HepG2 (cell line): ENCODE data around the gene CXADR. TPM values are rescaled to one million over a fixed set of nuclear protein-coding genes. Genes with fewer than 3 reads are reported as not detected.
A peak's percentile ranks its signal among the peaks of the same experiment; 100 is the strongest.

Experiments
- ATAC-seq: fragments of 200-7000 bp; cut with Tn5 transposase; 3 replicates; pipeline ENCODE4 v1.9.1; 2020; ENCODE audit warnings: mild to moderate bottlenecking, moderate library complexity
- BruUV-seq: library from RNA; stranded (reverse); fragments of 400-500 nt; replicated peaks from 2 replicates; lab custom pipeline; 2021; lab: Mats Ljungman, UMichigan
- CTCF ChIA-PET: fragments of 300-600 bp; formaldehyde crosslinking; extraction: SDS; loops from one replicate; lab custom pipeline; 2021; ENCODE audit warnings: low total read pairs, inconsistent platforms, low intra/inter-chr PET ratio; lab: Yijun Ruan, JAX
- POLR2A ChIA-PET: fragments of 350-600 bp; sonication (Branson Sonifier 250); formaldehyde crosslinking; loops from one replicate; lab custom pipeline; 2020; ENCODE audit warnings: antibody characterized with exemption, inconsistent platforms; lab: Yijun Ruan, JAX
- DNase-seq: peaks from one replicate; pipeline ENCODE4 v3.0.0-alpha.2; 2015; ENCODE audit warnings: low spot score
- FAIRE-seq: peaks from 3 replicates; lab custom pipeline; 2011; peaks lifted over from hg19 to GRCh38; lab: Jason Lieb, UNC
- H2AFZ ChIP-seq: one replicate; pipeline ENCODE4 v1.6.1; 2011; ENCODE audit warnings: low read length, inconsistent platforms
- H3K27ac ChIP-seq: fragments of 300-600 bp; 3 replicates; pipeline ENCODE4 v1.8.0; 2011; ENCODE audit warnings: mixed run types, mild to moderate bottlenecking, mixed read lengths, low read length, inconsistent platforms; ENCODE audit not compliant: insufficient read depth; ENCODE audit errors: extremely low read length
- H3K27me3 ChIP-seq, 2 experiments: fragments of 200-600 bp in 1 of 2; 2 replicates in 1 of 2; 3 replicates in 1 of 2; pipeline versions ENCODE4 v1.6.0 to v1.8.0; 2011; ENCODE audit warnings: low read length in 2 of 2, mild to moderate bottlenecking in 2 of 2, moderate library complexity in 2 of 2, inconsistent platforms in 1 of 2; ENCODE audit not compliant: insufficient read depth in 2 of 2, control insufficient read depth in 1 of 2
- H3K36me3 ChIP-seq, 2 experiments: fragments of 200-600 bp in 1 of 2; replicated peaks in 1 of 2; 2 replicates in 1 of 2; 3 replicates in 1 of 2; pipeline versions ENCODE4 v1.5.1 to v1.8.0; 2011; ENCODE audit warnings: low read length in 2 of 2, inconsistent platforms in 1 of 2; ENCODE audit not compliant: insufficient read depth in 2 of 2, control insufficient read depth in 1 of 2
- H3K4me1 ChIP-seq: 2 replicates; pipeline ENCODE4 v1.5.1; 2012; ENCODE audit warnings: low read length, inconsistent platforms; ENCODE audit not compliant: insufficient read depth
- H3K4me2 ChIP-seq: 2 replicates; pipeline ENCODE4 v1.6.0; 2011; ENCODE audit warnings: low read depth, low read length, inconsistent platforms
- H3K4me3 ChIP-seq, 3 experiments: fragments of 200-600 bp in 1 of 3; sonication (generic), shearing (Covaris generic) in 1 of 3; replicated peaks in 1 of 3; 2 replicates each; pipeline ENCODE4 v1.5.1; 2011 to 2016; ENCODE audit warnings: low read length in 3 of 3, inconsistent platforms in 2 of 3, low read depth in 2 of 3, mild to moderate bottlenecking in 2 of 3, control low read depth in 1 of 3, mixed read lengths in 1 of 3; ENCODE audit not compliant: insufficient read depth in 1 of 3
- H3K79me2 ChIP-seq: one replicate; pipeline ENCODE4 v1.6.1; 2011; ENCODE audit warnings: low read length, inconsistent platforms; ENCODE audit not compliant: insufficient read depth
- H3K9ac ChIP-seq: 2 replicates; pipeline ENCODE4 v1.6.0; 2011; ENCODE audit warnings: mild to moderate bottlenecking, low read depth, low read length, inconsistent platforms; ENCODE audit not compliant: insufficient read depth
- H3K9me3 ChIP-seq: 2 replicates; pipeline ENCODE4 v1.5.1; 2012; ENCODE audit warnings: mild to moderate bottlenecking, low read length
- H4K20me1 ChIP-seq: 2 replicates; pipeline ENCODE4 v1.6.0; 2011; ENCODE audit warnings: inconsistent platforms, mild to moderate bottlenecking, low read length, moderate library complexity; ENCODE audit not compliant: insufficient read depth
- AHR ChIP-seq: IDR thresholded peaks from 2 replicates; pipeline ENCODE4 v1.6.1; 2018; ENCODE audit warnings: missing genetic modification reagents, missing compliant biosample characterization
- ARNT ChIP-seq: fragments of 450-650 bp; IDR thresholded peaks from 2 replicates; pipeline ENCODE4 v1.6.1; 2017
- ATF7 ChIP-seq, 2 experiments: fragments of 450-650 bp in 1 of 2; sonication (generic) in 1 of 2; formaldehyde crosslinking in 1 of 2; IDR thresholded peaks; 2 replicates each; pipeline versions ENCODE4 v1.4.0 to v1.6.1; 2016 to 2020; ENCODE audit warnings: antibody characterized with exemption in 1 of 2, mild to moderate bottlenecking in 1 of 2, missing genetic modification reagents in 1 of 2
- CREB1 ChIP-seq, 2 experiments: fragments of 450-650 bp in 1 of 2; IDR thresholded peaks; 2 replicates each; pipeline ENCODE4 v1.6.1; 2016 to 2017; ENCODE audit warnings: control low read depth in 1 of 2, mild to moderate bottlenecking in 1 of 2, missing compliant biosample characterization in 1 of 2, missing genetic modification characterization in 1 of 2
- EEA1 ChIP-seq: sonication (generic); formaldehyde crosslinking; IDR thresholded peaks from 2 replicates; pipeline ENCODE4 v1.5.1; 2020; ENCODE audit warnings: mild to moderate bottlenecking, missing genetic modification reagents, borderline replicate concordance
- FIP1L1 ChIP-seq: fragments of 200-400 bp; formaldehyde crosslinking; IDR thresholded peaks from 2 replicates; pipeline ENCODE4 v1.6.1; 2018; ENCODE audit warnings: low read depth, mild to moderate bottlenecking, low read length, moderate library complexity, borderline replicate concordance; ENCODE audit not compliant: insufficient read depth
- HNF4G ChIP-seq, 2 experiments: sonication (generic) in 1 of 2; formaldehyde crosslinking in 1 of 2; IDR thresholded peaks; 2 replicates each; pipeline versions ENCODE4 v1.4.0 to v1.6.1; 2011 to 2020; ENCODE audit warnings: borderline replicate concordance in 2 of 2, low read depth in 2 of 2, mild to moderate bottlenecking in 2 of 2, low read length in 1 of 2, missing genetic modification reagents in 1 of 2, moderate library complexity in 1 of 2
- RNF2 ChIP-seq: fragments of 450-650 bp; conservative IDR thresholded peaks from 2 replicates; pipeline ENCODE4 v1.6.1; 2016; ENCODE audit warnings: low read depth
- SOX13 ChIP-seq, 3 experiments: fragments of 450-650 bp in 1 of 3; sonication (generic) in 1 of 3; formaldehyde crosslinking in 1 of 3; IDR thresholded peaks in 2 of 3; conservative IDR thresholded peaks in 1 of 3; 2 replicates each; pipeline versions ENCODE4 v1.5.0 to v1.6.1; 2016 to 2020; ENCODE audit warnings: antibody characterized with exemption in 1 of 3, mild to moderate bottlenecking in 1 of 3, missing compliant biosample characterization in 1 of 3, missing genetic modification reagents in 1 of 3, moderate library complexity in 1 of 3
- ZKSCAN8 ChIP-seq: IDR thresholded peaks from 2 replicates; pipeline ENCODE4 v1.6.1; 2016; ENCODE audit warnings: borderline replicate concordance, missing genetic modification reagents, missing compliant biosample characterization
- ZMYM3 ChIP-seq: sonication (generic); formaldehyde crosslinking; IDR thresholded peaks from 2 replicates; pipeline ENCODE4 v1.5.1; 2020; ENCODE audit warnings: mild to moderate bottlenecking, missing genetic modification reagents
- ZNF160 ChIP-seq: sonication (generic); formaldehyde crosslinking; IDR thresholded peaks from 2 replicates; pipeline ENCODE4 v1.8.0; 2022; ENCODE audit warnings: mild to moderate bottlenecking, inconsistent platforms, missing genetic modification reagents
- ZNF441 ChIP-seq: sonication (generic); formaldehyde crosslinking; IDR thresholded peaks from 2 replicates; pipeline ENCODE4 v1.7.0; 2021; ENCODE audit warnings: missing genetic modification reagents, borderline replicate concordance
- ZNF598 ChIP-seq: sonication (generic); formaldehyde crosslinking; IDR thresholded peaks from 2 replicates; pipeline ENCODE4 v1.5.1; 2020; ENCODE audit warnings: mild to moderate bottlenecking, missing genetic modification reagents, borderline replicate concordance
- ZNF616 ChIP-seq: sonication (generic); formaldehyde crosslinking; IDR thresholded peaks from 2 replicates; pipeline ENCODE4 v1.5.0; 2020; ENCODE audit warnings: low read depth, mild to moderate bottlenecking, missing genetic modification reagents
- WGBS: methylation state at CpG from one replicate; pipeline ENCODE4 v1.1.6; 2017; ENCODE audit warnings: low lambda C conversion rate; 5-methylcytosine and 5-hydroxymethylcytosine counted together
- in situ Hi-C: cut with HindIII; loops from 2 replicates; pipeline ENCODE4 v1.10.0; 2017; ENCODE audit warnings: low pct_unique_long_range_greater_than_20kb; ENCODE audit not compliant: extremely low pct_ligation_motif_present
- intact Hi-C: fragments of 100-400 bp; cut with micrococcal nuclease; formaldehyde crosslinking; loops from one replicate; pipeline ENCODE4 v1.10.0; 2022; ENCODE audit not compliant: unreplicated experiment
- polyA plus RNA-seq, 8 experiments: library from polyadenylated mRNA; depleted of rRNA in 3 of 8; stranded (reverse) in 7 of 8; unstranded in 1 of 8; fragments of >200 nt; fragmentation: Illumina TruSeq in 4 of 8; extraction: Trizol in 4 of 8; gene quantifications; 2 replicates each; pipeline versions ENCODE4 v1.2.1 to v1.2.3, GENCODE V29; 2011 to 2016; ENCODE audit warnings: low read depth in 4 of 8, missing spikeins in 1 of 8, mixed read lengths in 1 of 8; ENCODE audit not compliant: insufficient read depth in 1 of 8
- total RNA-seq, 5 experiments: library from RNA; depleted of rRNA; stranded (reverse); fragments of >200 nt; fragmentation: Illumina TruSeq; extraction: Trizol; gene quantifications; 2 replicates each; pipeline ENCODE4 v1.2.3, GENCODE V29; 2016; ENCODE audit warnings: low read depth in 1 of 5
- TF ChIP-seq, protein P1 (sequence below): sonication (generic); formaldehyde crosslinking; IDR thresholded peaks from 2 replicates; pipeline ENCODE4 v1.4.0; 2020; ENCODE audit warnings: missing genetic modification reagents, borderline replicate concordance
- TF ChIP-seq, protein P2 (sequence below): IDR thresholded peaks from 2 replicates; pipeline ENCODE4 v1.6.1; 2018; ENCODE audit warnings: missing genetic modification reagents

CXADR gene
- total and polyA plus RNA-seq, 2 of the 13 experiments (the other 11 are each of a cell fraction or from before 2014, with no cell fraction given), result 86.8 to 110 TPM

DNA sequence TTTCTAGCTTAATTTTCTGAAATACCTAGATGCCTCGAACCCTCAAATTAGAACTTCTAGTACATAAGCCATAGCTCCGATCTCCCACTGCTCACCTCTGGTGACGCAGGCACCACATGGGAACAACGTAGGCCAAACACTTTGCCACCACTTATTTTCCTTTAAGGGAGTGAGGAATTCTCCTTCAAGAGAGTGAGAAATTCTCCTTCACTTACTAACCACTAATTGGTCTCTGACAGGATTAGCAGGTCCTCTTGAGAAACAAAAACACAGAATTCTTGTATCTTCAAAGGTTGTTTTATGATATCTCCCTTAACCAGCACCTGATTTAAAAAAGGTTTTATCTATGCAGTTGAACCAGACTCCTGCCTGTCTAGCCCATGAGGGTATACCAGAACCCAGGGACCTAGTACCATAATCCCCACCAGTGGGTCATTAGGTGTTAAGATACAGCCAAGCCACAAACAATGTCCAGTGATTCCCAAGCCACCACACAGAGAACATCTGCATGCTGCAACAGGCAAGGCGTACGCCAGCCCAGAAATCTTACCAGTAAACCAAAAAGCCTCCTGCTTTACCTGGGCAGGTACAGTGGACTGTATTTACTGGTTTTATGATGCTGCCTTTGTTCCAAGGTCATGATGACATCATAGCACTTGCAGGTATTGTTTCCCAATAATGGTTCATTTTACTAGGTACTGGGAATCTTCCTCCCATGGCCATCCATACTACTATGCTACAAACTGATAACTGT, 20.3 kb upstream of the CXADR start:
- H3K36me3 ChIP-seq, result no peaks in the 10 kb centered on the region
- no peak overlapping the region for H3K9ac ChIP-seq
- FAIRE-seq (no peak), ATAC-seq (no peak), DNase-seq (peak; percentile 21)
- in situ Hi-C loops, result no loop called here
- no TSS peak for BruUV-seq
- H4K20me1 ChIP-seq, result no peaks in the 10 kb centered on the region
- peaks cover 44% of the 10 kb centered on the region for H3K4me1 ChIP-seq
- intact Hi-C loops, result no loop called here
- ChIA-PET POLR2A (interaction anchor here (1.1 kb wide), 1 partner anchor 20 kb away, joined by 4 read pairs; no protein-coding TSS in a partner anchor), CTCF (no interaction called here)
- no peak overlapping the region for H3K4me2 ChIP-seq
- H2AFZ ChIP-seq, result no peak overlapping the region
- no peak overlapping the region for H3K4me3 ChIP-seq
- WGBS, result 97% methylated on average over 6 of the region's 6 CpGs
- no peaks in the 10 kb centered on the region for H3K79me2 ChIP-seq
- H3K27ac ChIP-seq, result no peak overlapping the region
- H3K27me3 ChIP-seq, result no peaks in the 10 kb centered on the region
- H3K9me3 ChIP-seq, result no peaks in the 10 kb centered on the region
- TF ChIP-seq AHR (CRISPR knock-in tag) (no peak), ZKSCAN8 (CRISPR knock-in tag) (no peak), RNF2 (no peak), ATF7 (IDR thresholded peaks at IDR 0.05) (peak; percentile 73), ATF7 (CRISPR knock-in tag; IDR thresholded peaks at IDR 0.05) (no peak), CREB1 (IDR thresholded peaks at IDR 0.05) (peak; percentile 66; the same call in 1 of the 2 replicates), CREB1 (CRISPR knock-in tag; IDR thresholded peaks at IDR 0.05) (no peak), FIP1L1 (no peak), ZNF441 (CRISPR knock-in tag) (no peak), ARNT (no peak), HNF4G (IDR thresholded peaks at IDR 0.05; ENCODE audit: borderline replicate concordance, low read depth, low read length) (no peak), HNF4G (CRISPR knock-in tag; IDR thresholded peaks at IDR 0.05; ENCODE audit: borderline replicate concordance, low read depth) (no peak), ZNF160 (CRISPR knock-in tag) (no peak), EEA1 (CRISPR knock-in tag) (no peak), ZMYM3 (CRISPR knock-in tag) (no peak), ZNF598 (CRISPR knock-in tag) (no peak), ZNF616 (CRISPR knock-in tag) (no peak), SOX13 (IDR thresholded peaks at IDR 0.05) (no peak), SOX13 (CRISPR knock-in tag; conservative IDR thresholded peaks at IDR 0.05 in 1 of 2, IDR thresholded peaks at IDR 0.05 in 1 of 2) (peak in 1 of 2 experiments; percentile 33; a peak in 1 of 4 replicates)
- TF ChIP-seq, protein P1, sequence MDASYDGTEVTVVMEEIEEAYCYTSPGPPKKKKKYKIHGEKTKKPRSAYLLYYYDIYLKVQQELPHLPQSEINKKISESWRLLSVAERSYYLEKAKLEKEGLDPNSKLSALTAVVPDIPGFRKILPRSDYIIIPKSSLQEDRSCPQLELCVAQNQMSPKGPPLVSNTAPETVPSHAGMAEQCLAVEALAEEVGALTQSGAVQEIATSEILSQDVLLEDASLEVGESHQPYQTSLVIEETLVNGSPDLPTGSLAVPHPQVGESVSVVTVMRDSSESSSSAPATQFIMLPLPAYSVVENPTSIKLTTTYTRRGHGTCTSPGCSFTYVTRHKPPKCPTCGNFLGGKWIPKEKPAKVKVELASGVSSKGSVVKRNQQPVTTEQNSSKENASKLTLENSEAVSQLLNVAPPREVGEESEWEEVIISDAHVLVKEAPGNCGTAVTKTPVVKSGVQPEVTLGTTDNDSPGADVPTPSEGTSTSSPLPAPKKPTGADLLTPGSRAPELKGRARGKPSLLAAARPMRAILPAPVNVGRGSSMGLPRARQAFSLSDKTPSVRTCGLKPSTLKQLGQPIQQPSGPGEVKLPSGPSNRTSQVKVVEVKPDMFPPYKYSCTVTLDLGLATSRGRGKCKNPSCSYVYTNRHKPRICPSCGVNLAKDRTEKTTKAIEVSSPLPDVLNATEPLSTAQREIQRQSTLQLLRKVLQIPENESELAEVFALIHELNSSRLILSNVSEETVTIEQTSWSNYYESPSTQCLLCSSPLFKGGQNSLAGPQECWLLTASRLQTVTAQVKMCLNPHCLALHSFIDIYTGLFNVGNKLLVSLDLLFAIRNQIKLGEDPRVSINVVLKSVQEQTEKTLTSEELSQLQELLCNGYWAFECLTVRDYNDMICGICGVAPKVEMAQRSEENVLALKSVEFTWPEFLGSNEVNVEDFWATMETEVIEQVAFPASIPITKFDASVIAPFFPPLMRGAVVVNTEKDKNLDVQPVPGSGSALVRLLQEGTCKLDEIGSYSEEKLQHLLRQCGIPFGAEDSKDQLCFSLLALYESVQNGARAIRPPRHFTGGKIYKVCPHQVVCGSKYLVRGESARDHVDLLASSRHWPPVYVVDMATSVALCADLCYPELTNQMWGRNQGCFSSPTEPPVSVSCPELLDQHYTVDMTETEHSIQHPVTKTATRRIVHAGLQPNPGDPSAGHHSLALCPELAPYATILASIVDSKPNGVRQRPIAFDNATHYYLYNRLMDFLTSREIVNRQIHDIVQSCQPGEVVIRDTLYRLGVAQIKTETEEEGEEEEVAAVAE (CRISPR knock-in tag), result no peak
- TF ChIP-seq, protein P2, sequence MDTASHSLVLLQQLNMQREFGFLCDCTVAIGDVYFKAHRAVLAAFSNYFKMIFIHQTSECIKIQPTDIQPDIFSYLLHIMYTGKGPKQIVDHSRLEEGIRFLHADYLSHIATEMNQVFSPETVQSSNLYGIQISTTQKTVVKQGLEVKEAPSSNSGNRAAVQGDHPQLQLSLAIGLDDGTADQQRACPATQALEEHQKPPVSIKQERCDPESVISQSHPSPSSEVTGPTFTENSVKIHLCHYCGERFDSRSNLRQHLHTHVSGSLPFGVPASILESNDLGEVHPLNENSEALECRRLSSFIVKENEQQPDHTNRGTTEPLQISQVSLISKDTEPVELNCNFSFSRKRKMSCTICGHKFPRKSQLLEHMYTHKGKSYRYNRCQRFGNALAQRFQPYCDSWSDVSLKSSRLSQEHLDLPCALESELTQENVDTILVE, result no peak
